SHP77 treated with DMSO at 0.1 percent for 48 hours (cell line): ENCODE results near the gene MYCN.
"Not testable (repeated sequence)": the region's sequence is repeated elsewhere in the genome, so short reads cannot be mapped to it uniquely, and the experiment has no call there.

ENCODE experiments used
- DNase-seq: peaks from one replicate; lab custom pipeline; 2025; lab: John Stamatoyannopoulos, UW

Gene MYCN

DNA sequence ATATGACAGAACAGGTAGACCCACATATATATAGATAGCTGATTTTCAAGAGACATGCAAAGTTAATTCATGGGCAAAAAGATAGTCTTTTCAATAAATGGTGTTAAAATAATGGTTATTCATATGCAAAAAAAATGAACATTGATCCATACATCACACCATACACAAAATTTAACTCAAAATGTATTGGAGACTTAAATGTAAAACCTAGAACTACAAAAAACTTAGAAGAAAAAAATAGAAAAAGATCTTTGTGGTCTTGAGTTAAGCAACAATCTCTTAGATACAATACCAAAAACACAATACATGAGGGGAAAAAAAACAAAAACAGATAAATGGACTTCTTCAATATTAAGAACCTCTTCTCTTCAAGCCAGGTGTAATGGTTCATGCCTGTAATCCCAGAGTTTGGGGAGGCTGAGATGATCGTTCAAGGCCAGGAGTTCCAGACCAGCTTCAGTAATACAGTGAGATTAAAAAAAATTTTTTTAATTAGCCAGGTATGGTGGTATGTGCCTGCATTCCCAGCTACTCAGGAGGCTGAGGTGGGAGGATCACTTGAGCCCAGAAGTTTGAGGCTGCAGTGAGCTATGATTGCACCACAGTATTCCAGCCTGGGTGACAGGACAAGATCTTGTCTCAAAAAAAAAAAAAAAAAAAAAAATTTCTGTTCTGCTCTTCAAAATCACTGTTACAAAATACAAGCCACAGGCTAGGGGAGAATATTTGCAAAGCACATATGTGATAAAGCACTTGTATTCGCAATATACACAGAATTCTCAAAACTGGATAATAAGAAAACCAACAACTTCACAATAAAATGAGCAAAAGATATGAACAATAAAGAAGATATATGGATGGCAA, 32.7 kb upstream of the MYCN start:
- DNase-seq = no peak

DNA sequence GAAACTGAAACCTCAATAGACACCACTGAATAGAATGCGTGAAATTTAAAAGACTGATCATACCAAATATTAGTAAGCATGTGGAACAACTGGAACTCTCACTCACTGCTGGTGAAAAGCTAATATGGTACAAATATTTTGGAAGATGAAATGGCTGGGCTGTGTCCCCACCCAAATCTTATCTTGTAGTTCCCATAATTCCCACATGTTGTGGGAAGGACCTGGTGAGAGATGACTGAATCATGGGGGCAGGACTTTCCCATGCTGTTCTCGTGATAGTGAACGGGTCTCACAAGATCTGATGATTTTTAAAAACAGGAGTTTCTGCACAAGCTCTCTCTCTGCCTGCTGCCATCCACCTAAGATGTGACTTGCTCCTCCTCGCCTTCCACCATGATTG, 32.0 kb upstream of the MYCN start:
- no peak for DNase-seq

DNA sequence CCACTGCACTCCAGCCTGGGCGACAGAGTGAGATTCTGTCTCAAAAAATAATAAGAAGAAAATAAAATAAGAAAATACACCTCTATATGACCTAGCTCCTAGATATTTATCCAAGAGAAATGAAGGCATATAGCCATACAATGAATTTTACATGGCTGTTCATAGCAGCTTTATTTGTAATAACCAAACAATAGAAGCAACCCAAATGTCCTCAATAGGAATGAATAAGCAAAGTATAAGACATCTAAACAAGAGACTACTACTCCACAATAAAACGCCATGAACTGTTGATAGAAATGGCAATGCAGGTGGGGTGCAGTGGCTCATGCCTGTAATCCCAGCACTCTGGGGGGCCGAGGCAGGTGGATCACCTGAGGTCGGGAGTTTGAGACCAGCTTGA, 31.2 kb upstream of the MYCN start:
- DNase-seq = no peak

DNA sequence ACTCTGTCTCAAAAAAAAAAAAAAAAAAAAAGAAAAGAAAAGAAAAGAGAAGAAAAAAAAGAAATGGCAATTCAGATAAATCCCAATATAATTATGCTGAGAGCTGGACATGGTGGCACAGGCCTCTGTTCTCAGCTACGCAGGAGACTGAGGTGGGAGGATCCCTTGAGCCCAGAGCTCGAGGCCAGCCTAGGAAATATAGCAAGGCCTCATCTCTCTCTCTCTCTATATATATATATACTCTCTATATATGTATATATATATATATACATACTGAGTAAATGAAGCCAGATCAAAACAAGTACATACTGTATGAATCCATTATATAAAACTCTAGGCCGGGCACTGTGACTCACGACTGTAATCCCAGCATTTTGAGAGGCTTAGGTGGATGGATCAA, 30.6 kb upstream of the MYCN start:
- DNase-seq = no peak

DNA sequence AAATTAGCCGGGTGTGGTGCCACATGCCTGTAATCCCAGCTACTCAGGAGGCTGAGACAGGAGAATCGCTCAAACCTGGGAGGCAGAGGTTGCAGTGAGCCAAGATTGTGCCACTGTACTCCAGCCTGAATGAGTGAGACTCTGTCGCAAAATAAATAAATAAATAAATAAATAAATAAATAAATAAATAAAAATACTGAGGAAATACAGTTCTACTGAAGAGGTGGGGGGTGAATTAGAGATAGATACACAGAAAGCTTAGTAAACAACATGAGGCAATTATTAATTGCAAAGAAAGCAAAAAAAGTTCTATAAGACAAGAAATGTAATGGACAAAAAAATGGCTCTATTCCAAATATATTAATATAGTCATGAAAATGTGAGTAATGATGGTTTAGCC, 29.1 kb upstream of the MYCN start:
- DNase-seq = not testable (repeated sequence)

DNA sequence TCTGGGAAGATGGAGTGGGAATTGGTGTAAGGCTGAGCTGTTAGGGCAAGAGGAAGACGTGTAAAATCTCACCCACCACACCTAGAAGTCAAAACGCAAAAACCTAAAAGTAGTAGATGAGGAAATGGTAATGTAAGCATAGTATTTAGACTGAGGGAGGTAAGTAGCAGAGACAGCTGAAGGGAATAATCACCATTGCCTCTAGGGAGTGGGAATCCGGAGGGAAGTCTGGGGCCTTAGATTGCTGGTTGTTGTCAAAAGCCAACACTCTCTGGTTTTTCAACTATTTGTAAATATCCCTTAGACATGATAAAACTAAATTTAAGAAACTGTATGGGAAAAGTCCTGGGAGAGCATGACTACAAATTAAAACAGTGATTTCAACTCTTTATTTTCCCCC, 28.7 kb upstream of the MYCN start:
- DNase-seq = no peak

DNA sequence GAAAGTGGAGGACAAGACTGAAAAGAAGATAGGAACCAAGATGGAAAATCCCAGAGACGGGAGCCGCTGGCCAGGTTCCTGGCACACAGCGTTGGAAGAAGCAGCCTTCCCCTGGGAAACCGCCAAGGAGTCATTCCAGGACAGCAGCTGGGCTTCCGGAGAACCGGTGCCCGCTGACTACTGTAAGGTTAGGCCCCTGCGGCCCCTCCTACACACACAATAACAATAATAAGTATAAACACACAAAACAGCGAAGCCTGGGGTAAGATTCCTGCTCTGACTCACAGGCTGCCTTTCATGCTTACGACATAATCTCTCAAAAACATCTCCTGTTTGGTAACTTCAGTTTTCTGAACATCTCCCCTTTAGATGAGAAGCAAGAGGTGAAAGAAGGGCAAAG, 28.1 kb upstream of the MYCN start:
- DNase-seq = no peak

DNA sequence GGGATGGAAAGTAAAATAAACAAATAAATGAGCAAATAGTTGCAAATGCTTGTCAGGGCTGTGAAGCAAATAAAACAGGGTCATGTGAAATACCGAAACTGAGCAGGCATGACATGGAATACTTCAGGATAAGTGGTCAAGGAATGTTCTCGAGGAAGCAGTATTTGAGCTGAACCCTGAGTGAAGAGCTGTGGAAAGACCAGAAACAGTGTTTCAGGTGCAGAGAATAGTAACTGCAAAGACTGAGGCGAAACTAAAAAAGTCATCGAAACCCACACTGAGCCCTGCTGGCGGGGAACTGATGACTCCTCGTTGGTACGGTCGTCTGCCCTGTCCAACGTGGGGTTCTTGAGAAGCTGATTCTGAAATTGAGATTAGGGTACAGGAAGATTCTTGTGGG, 27.2 kb upstream of the MYCN start:
- DNase-seq = no peak

DNA sequence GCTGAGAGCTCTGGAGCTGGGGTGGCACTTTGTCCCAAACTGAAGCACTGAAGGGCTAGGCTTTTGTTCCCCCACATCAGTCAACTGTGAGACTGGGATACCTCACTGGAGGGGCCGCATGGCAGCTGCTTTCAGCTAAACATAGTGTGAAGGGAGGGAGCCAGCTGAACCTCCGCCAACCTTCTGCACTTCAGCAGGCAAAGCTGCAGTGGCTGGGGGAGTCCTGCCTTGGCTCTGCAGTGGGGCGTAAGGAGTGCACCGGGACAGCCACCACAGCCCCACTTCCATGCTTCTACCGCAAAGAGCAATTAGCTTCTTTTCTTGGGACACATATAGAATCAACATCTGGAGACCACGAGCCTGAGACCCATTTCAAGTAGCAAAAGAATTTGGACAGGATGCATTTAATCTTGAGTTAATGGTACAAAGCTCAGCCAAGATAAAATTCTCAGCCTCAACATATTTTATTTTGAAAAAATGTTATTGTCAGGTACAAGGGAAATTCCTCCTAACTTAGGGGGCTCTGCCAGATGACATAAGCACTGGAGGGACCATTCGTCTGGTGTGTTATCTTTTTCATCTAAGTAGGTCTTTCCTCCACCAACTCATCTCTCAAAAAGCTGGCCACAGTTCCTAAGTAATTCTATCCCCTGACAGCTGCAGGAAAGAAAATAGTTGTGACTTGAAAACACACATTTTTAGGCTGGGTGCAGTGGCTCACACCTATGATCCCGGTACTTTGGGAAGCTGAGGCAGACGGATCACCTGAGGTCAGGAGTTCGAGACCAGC, 25.6 kb upstream of the MYCN start:
- DNase-seq = no peak

DNA sequence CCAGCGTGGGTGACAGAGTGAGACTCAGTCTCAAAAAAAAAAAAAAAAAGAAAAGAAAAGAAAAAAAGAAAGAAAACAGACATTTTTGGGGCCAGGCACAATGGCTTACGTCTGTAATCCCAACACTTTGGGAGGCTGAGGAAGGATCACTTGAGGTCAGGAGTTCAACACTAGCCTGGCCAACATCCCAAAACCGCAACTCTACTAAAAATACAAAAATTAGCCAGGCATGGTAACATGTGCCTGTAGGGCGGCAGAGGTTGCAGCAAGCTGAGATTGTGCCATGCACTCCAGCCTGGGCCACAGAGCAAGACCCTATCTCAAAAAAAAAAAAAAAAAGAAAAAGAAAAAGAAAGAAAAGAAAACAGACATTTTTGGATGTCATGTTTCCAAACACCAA, 24.8 kb upstream of the MYCN start:
- not testable (repeated sequence) for DNase-seq

DNA sequence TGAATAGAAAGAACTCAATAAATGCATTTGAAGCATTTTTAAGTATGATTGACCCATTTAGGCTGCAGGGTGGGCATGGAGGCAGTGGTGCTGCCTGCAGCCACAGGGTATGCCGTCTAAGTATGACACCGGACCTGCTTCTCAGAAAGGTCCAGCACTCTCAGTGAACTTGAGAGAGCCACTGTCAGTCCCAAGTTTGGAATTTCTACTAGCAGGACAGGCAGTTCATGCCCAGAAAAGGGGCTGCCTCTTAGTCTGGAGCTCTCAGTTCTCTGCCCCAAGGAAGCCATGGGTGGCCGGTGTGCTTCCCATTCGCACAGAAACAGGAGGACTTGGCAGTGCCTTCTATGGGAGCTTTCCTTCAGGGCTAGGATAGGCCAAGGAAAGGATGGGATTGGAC, 24.0 kb upstream of the MYCN start:
- no peak for DNase-seq

DNA sequence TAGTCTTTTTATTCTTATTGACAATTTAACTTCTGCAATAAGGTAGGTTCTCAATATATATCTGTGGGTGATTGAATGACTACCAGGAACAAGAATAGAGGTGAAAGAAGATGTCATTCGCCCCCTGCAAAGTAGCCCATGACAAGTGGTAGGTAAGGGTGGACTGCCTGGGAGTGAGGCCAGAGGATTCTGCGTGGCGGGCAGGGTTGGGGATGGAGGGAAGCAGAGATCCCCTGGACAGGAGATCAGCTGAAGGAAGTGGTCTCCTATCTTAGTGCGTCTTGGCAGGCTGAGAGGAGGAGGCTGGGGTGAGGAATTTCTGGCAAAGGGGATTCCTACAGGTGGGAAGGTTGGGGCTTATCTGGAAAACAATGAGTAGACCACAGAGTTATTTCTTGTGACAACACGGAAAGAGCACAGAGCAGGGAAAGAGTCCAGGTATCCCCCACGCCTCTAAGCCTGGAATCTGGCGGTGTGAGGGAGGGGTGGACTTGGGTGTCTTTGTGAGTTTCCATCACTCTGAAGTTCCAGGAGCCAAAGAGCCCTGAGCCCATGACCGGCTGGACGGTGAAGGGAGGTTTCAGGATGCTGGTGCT, 21.5 kb upstream of the MYCN start:
- DNase-seq = no peak

DNA sequence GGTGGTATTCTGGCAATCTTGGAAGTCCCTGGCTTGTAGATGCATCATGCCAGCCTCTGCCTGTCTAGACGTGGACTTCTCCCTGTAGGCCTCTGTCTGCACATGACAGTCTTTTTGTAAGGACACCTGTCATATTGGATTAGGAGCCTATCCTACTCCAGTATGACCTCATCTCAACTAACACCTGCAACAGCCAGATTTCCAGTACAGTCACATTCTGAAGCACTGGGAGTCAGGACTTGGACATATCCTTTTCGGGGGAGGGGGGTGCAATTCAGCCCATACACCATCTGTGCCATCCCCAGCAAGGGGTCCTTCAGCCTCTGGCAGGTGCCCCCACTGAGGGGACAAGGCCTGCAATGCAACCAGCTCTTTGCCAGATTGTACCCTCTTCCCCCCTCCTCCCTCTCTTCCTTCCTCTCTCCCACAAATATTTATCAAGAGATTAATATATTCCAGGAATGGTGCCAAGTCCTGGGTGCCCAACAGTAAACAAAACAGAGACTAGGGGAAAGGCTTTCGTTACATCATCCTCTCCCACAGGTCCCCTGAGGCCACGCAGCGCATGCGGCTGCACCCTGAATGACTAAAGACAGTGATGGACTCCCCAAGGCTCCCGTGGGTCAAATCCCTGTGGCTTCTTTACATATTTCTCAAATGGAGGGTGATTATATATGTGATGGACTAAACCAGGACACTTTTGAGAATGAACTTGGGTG, 20.5 kb upstream of the MYCN start:
- DNase-seq = peak; percentile 88

DNA sequence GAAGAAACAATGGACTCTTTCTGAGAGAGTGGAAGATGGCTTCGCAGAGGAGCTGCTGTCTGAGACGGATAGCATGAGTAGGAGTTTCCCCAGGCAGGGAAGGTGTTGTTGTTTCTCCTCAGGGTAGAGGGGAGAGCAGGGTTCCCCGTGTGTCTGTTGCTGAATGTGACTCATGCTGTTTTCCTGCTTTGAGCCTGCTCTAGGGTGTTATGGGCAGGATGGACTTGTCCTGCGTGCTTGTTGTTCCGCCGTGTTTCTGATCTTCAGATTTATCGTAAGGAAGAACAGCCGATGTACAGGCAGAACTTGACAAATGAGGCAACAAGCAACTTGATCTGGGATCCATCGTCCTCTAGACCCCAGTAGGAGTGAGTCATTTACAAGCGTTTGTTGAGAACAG, 19.7 kb upstream of the MYCN start:
- no peak for DNase-seq

DNA sequence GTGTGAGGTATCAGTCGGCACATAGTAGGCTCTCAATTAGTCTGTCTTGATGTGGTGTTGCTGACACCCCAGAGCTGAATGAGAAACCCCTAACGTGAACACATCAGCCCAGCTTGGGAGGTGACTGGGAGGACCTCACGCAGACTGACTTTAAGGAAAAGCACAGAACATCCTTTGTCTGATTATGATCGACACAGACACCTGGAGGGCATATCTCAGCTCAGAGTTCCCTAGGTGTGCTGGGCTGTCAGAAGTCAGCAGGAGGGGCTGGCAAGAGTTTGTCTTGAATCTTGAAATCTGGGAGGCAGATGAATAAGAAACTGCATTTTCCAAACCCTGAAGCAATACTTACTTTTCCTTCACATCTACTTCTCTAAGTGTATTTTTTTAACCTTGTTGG, 16.8 kb upstream of the MYCN start:
- no peak for DNase-seq

DNA sequence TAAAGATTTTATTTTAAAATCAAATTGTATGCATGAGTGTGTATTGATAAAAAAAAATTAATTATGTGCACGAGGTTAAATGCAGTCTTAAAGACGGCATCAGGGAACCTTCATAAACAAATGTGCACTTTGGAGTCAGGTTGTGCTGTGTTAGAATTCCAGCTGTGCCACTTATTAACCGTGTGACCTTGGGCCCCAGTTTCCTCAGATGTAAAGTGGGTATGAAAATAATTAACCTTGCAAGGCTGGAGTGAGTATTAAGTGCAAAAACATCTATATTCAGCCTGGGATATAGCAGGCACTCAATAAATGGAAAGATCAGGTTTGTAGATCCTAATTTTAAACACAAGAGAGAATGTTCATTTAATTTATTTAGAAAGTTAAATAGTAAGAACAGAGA, 14.5 kb upstream of the MYCN start:
- DNase-seq = no peak

DNA sequence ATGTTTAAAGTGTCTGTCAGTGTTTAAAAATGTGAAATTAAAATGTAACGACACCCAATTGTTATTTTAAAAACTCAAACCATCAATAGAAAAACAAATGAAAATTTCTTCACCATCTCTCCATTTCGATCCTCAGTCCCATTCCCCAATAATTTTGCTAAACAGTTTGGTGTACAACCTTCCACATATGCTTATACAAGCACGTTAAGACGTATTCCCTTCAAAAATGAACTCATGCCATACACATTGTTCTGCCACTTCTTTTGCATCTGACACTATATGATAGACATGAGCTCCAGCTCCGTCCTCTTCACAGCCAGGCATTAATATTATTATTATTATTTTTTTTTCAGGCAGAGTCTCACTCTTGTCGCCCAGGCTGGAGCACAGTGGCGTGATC, 14.1 kb upstream of the MYCN start:
- no peak for DNase-seq

DNA sequence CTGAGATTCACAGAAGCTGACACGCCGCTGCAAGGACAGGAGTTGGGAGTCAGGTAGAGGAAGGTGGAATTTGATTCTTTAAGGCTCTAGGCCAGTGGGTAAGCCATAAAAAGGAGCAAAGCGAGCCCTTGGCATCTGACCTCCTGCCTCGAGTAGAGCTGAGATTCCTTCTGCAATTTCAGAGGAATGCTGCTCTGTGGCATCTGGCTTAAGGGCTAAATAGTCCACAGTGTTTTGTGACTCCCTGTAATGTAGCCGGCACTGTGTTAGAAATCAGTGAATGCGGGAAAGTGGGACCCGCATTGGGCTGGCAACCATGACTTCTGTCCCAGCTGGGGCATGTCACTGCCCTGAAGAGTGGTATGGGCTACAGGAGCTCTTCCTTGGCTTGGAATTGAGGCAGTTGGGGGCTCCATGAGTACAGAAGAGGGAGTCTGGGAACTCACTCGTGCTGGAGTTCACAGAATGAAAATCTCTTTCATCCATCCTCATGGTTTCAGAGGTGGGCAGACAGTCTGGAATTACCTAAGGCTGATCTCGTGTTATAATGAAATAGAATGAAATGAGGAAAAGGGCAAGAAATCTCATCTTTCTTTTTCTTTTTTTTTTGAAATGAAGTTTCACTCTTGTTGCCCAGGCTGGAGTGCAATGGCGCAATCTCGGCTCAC, 12.7 kb upstream of the MYCN start:
- no peak for DNase-seq

DNA sequence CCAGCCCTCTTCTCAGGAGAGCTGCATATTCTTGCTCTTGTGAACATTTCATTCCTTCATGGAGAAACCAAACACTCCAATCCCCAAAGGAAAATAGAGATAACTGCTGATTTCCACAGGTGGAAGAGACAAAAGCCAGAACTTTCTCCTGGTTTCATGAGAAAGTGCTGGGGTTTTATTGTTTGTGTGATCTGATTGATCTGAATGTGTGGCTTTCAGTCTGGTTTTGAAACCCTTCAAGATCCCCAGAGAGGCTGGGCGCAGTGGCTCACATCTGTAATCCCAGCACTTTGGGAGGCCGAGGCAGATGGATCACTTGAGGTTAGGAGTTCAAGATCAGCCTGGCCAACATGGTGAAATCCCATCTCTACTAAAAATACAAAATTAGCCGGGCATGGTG, 11.3 kb upstream of the MYCN start:
- not testable (repeated sequence) for DNase-seq

DNA sequence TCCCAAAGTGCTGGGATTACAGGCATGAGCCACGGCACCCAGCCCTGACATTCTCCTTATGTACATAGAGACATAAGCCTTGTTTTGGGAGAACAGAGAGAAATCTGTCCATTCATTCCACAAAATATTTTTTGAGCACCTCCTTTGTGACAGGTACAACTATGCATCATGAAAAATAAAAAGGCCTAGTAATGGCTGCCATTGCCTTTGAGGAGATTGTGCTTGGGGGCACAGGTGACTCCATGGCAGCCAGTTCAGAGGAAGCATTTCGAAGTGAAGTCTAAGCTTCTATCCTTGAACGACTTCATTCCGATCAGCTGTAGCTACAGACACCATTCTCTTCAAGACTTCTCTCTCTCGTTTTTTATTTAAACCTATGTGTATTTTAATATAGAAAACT, 10.5 kb upstream of the MYCN start:
- DNase-seq = no peak

DNA sequence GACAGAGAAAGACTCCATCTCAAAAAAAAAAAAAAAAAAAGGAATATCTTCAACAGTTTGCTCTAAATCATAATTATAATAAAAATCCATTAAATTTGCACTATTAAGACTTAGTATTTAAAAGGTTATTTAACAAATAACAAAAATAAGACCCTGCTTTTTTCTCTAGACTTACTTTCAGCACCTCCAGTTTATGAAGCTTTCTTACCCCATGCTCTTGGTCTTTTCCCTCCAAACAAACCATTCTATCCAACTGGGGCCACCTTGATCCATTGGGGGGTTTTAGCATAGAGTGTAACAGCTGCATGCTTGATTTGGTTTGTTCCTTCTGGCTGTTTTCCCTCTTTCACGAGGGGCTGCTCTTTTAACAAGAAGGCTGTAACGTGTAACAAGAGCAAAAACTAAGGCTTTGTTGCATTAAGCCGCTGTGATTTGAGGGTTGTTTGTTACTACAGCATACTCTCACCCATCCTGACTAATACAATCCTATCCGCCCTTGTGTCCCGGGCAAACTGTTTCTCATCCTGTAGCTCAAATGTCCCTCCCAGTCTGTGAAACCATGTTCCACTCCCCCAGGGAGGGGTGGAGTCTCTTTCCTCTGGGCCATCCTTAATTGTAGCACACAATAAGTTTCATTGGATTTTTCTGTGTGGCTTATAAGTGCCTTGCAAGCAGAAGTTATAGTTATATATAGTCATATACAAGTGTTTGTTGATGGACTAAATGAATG, 9.6 kb upstream of the MYCN start:
- DNase-seq = no peak
